GM19372 (cell line): Measurements from ENCODE around the gene UBXN10.

Source experiments
- ATAC-seq: cut with Tn5 transposase; IDR thresholded peaks from one replicate; pipeline ENCODE4 v1.9.1; 2021; ENCODE audit warnings: mild to moderate bottlenecking, low read depth, moderate library complexity; ENCODE audit not compliant: unreplicated experiment

UBXN10 gene

GRCh38 chr1:20150969-20151368, 34.9 kb upstream of the UBXN10 start:
- ATAC-seq, result no peak

GRCh38 chr1:20151906-20152598, 33.8 kb upstream of the UBXN10 start:
- peak; percentile 81 for ATAC-seq

- ATAC-seq, result no peak
Measured at GRCh38 chr1:20152599-20152930, 33.3 kb upstream of the UBXN10 start.

GRCh38 chr1:20153000-20153418, 32.9 kb upstream of the UBXN10 start:
- no peak for ATAC-seq

- ATAC-seq, result no peak
Measured at GRCh38 chr1:20154301-20154831, 31.5 kb upstream of the UBXN10 start.

- ATAC-seq, result no peak
Measured at GRCh38 chr1:20158358-20159070, 27.4 kb upstream of the UBXN10 start.

GRCh38 chr1:20160034-20160433, 25.9 kb upstream of the UBXN10 start:
- no peak for ATAC-seq

- no peak for ATAC-seq
Measured at GRCh38 chr1:20164694-20165202, 21.1 kb upstream of the UBXN10 start.

GRCh38 chr1:20165522-20165951, 20.4 kb upstream of the UBXN10 start:
- no peak for ATAC-seq

- no peak for ATAC-seq
Measured at GRCh38 chr1:20166051-20166450, 19.8 kb upstream of the UBXN10 start.

GRCh38 chr1:20167126-20167525, 18.8 kb upstream of the UBXN10 start:
- ATAC-seq, result no peak

GRCh38 chr1:20168564-20169491, 17.1 kb upstream of the UBXN10 start:
- no peak for ATAC-seq

GRCh38 chr1:20169932-20170331, 16.0 kb upstream of the UBXN10 start:
- ATAC-seq, result no peak

- no peak for ATAC-seq
Measured at GRCh38 chr1:20172033-20172590, 13.8 kb upstream of the UBXN10 start.

- no peak for ATAC-seq
Measured at GRCh38 chr1:20174937-20175666, 10.8 kb upstream of the UBXN10 start.

- no peak for ATAC-seq
Measured at GRCh38 chr1:20178634-20179370, 7.1 kb upstream of the UBXN10 start.

GRCh38 chr1:20179371-20180128, 6.3 kb upstream of the UBXN10 start:
- ATAC-seq, result no peak

GRCh38 chr1:20180129-20180843, 5.6 kb upstream of the UBXN10 start:
- ATAC-seq, result no peak
